HepG2 (cell line): ENCODE results near the gene MTHFSD. TPM values are rescaled to one million over a fixed set of nuclear protein-coding genes. Genes with fewer than 3 reads are reported as not detected.

Experiments used
- DNMT1 ChIP-seq: sonication (generic); formaldehyde crosslinking; IDR thresholded peaks from 2 replicates; pipeline ENCODE4 v1.5.1; 2020; ENCODE audit warnings: mild to moderate bottlenecking, missing genetic modification reagents
- HMGXB3 ChIP-seq: sonication (generic); formaldehyde crosslinking; IDR thresholded peaks from 2 replicates; pipeline ENCODE4 v1.4.0; 2020; ENCODE audit warnings: missing genetic modification reagents, borderline replicate concordance
- HNF4A ChIP-seq: sonication (generic); formaldehyde crosslinking; IDR thresholded peaks from 2 replicates; pipeline ENCODE4 v1.4.0; 2020; ENCODE audit warnings: missing genetic modification reagents
- IRX3 ChIP-seq: sonication (generic); formaldehyde crosslinking; IDR thresholded peaks from 2 replicates; pipeline ENCODE4 v1.8.1; 2023; ENCODE audit warnings: mild to moderate bottlenecking, low read depth, missing genetic modification reagents, borderline replicate concordance
- KDM1A ChIP-seq: IDR thresholded peaks from 2 replicates; pipeline ENCODE4 v1.6.1; 2016; ENCODE audit warnings: missing compliant biosample characterization
- KLF13 ChIP-seq: sonication (generic); formaldehyde crosslinking; IDR thresholded peaks from 2 replicates; pipeline ENCODE4 v1.4.0; 2020; ENCODE audit warnings: mild to moderate bottlenecking, missing genetic modification reagents
- NCOA1 ChIP-seq: sonication (generic); formaldehyde crosslinking; IDR thresholded peaks from 2 replicates; pipeline ENCODE4 v1.9.0; 2021; ENCODE audit warnings: missing genetic modification reagents
- PPARG ChIP-seq: conservative IDR thresholded peaks from 2 replicates; pipeline ENCODE4 v1.6.1; 2016; ENCODE audit warnings: missing biosample characterization, missing genetic modification reagents
- SNAPC2 ChIP-seq: sonication (generic); formaldehyde crosslinking; IDR thresholded peaks from 2 replicates; pipeline ENCODE4 v1.8.1; 2022; ENCODE audit warnings: mild to moderate bottlenecking, missing genetic modification reagents
- TBX3 ChIP-seq: fragments of 450-650 bp; IDR thresholded peaks from 2 replicates; pipeline ENCODE4 v1.6.1; 2017; ENCODE audit warnings: antibody characterized with exemption, mild to moderate bottlenecking, inconsistent platforms, borderline replicate concordance
- ZKSCAN8 ChIP-seq: IDR thresholded peaks from 2 replicates; pipeline ENCODE4 v1.6.1; 2016; ENCODE audit warnings: borderline replicate concordance, missing genetic modification reagents, missing compliant biosample characterization
- ZNF101 ChIP-seq: sonication (generic); formaldehyde crosslinking; IDR thresholded peaks from 2 replicates; pipeline ENCODE4 v1.4.0; 2020; ENCODE audit warnings: mild to moderate bottlenecking, low read depth, missing genetic modification reagents, borderline replicate concordance
- ZNF12 ChIP-seq: sonication (generic); formaldehyde crosslinking; IDR thresholded peaks from 2 replicates; pipeline ENCODE4 v1.5.0; 2020; ENCODE audit warnings: missing genetic modification reagents
- ZNF280D ChIP-seq: sonication (generic); formaldehyde crosslinking; IDR thresholded peaks from 2 replicates; pipeline ENCODE4 v1.5.1; 2020; ENCODE audit warnings: mild to moderate bottlenecking, missing genetic modification reagents
- ZNF30 ChIP-seq: sonication (generic); formaldehyde crosslinking; IDR thresholded peaks from 2 replicates; pipeline ENCODE4 v1.5.0; 2020; ENCODE audit warnings: mild to moderate bottlenecking, missing genetic modification reagents
- ZNF414 ChIP-seq: sonication (generic); formaldehyde crosslinking; IDR thresholded peaks from 2 replicates; pipeline ENCODE4 v1.5.0; 2020; ENCODE audit warnings: missing genetic modification reagents
- ZNF562 ChIP-seq: sonication (generic); formaldehyde crosslinking; IDR thresholded peaks from 2 replicates; pipeline ENCODE4 v1.8.0; 2022; ENCODE audit warnings: missing genetic modification reagents, borderline replicate concordance
- ZNF703 ChIP-seq: sonication (generic); formaldehyde crosslinking; IDR thresholded peaks from 2 replicates; pipeline ENCODE4 v1.5.1; 2020; ENCODE audit warnings: missing genetic modification reagents, mild to moderate bottlenecking, moderate library complexity, borderline replicate concordance
- ZNF747 ChIP-seq: sonication (generic); formaldehyde crosslinking; IDR thresholded peaks from 2 replicates; pipeline ENCODE4 v1.8.1; 2023; ENCODE audit warnings: missing genetic modification reagents, mild to moderate bottlenecking, borderline replicate concordance
- ZSCAN29 ChIP-seq: sonication (generic); formaldehyde crosslinking; conservative IDR thresholded peaks from 2 replicates; pipeline ENCODE4 v1.4.0; 2020; ENCODE audit warnings: mild to moderate bottlenecking, missing genetic modification reagents
- polyA plus RNA-seq, 8 experiments: library from polyadenylated mRNA; depleted of rRNA in 3 of 8; stranded (reverse) in 7 of 8; unstranded in 1 of 8; fragments of >200 nt; fragmentation: Illumina TruSeq in 4 of 8; extraction: Trizol in 4 of 8; gene quantifications; 2 replicates each; pipeline versions ENCODE4 v1.2.1 to v1.2.3, GENCODE V29; 2011 to 2016; ENCODE audit warnings: low read depth in 4 of 8, missing spikeins in 1 of 8, mixed read lengths in 1 of 8; ENCODE audit not compliant: insufficient read depth in 1 of 8
- total RNA-seq, 5 experiments: library from RNA; depleted of rRNA; stranded (reverse); fragments of >200 nt; fragmentation: Illumina TruSeq; extraction: Trizol; gene quantifications; 2 replicates each; pipeline ENCODE4 v1.2.3, GENCODE V29; 2016; ENCODE audit warnings: low read depth in 1 of 5
- TF ChIP-seq, protein P1 (sequence below): IDR thresholded peaks from 2 replicates; pipeline ENCODE4 v1.6.1; 2016; ENCODE audit warnings: mild to moderate bottlenecking, missing biosample characterization, missing genetic modification reagents

The MTHFSD gene
- total and polyA plus RNA-seq, 2 of the 13 experiments (the other 11 are each of a cell fraction or from before 2014, with no cell fraction given): 14.2 to 16.3 TPM

DNA sequence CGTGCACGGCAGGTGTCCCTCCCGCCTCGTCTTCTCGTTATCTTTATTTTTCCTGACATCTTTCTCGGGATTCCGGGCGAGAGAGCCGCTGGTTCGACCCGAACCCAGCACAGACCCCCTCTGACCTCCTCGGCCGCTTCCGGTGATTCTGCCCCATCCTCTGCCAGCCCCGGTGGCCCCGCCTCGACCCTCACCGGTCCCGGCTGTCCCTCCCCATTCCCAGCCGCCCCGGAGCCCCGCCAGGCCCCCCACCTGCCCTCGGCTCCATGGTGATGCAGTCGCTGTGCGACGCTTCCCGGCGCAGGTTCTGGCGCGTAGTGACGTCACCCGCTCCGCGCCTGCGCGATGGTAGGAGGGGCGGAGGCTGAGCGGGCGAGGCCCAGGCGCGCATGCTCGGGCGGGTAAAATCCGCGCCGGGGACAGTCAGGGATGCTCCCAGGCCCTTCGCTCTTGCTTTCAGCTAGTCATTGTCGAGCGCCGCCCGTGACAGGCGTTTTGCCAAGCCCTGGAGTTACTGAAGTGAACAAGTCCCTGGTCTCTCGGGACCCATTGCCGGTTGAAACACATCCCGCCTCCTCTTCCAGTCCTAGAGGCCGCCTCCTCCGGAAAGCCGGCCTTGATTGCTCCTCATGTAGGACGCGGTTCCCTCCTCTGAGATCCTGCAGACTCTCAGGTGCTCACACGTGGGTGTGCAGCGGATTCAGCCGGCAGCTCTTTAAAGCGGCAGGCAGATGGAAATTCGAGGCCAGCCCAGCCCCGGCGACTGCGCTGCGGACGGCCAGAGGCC, at the start of gene MTHFSD (continued):
- TF ChIP-seq TBX3 (no peak; the same call in 1 of the 2 replicates), KLF13 (CRISPR knock-in tag) (no peak; the same call in 1 of the 2 replicates), ZNF280D (no peak), NCOA1 (CRISPR knock-in tag) (peak; percentile 84), ZNF101 (CRISPR knock-in tag) (no peak), DNMT1 (CRISPR knock-in tag) (no peak), ZKSCAN8 (CRISPR knock-in tag) (0 out of 2 replicates have a peak, but pooled peaks have one; percentile 14), IRX3 (CRISPR knock-in tag) (no peak), ZNF414 (CRISPR knock-in tag) (peak; percentile 89; the same call in 1 of the 2 replicates), ZNF747 (CRISPR knock-in tag) (peak; percentile 74; the same call in 1 of the 2 replicates), ZSCAN29 (CRISPR knock-in tag) (0 out of 2 replicates have a peak, but pooled peaks have one; percentile 65), ZNF562 (CRISPR knock-in tag) (no peak), KDM1A (CRISPR knock-in tag) (peak; percentile 45; the same call in 1 of the 2 replicates), HMGXB3 (CRISPR knock-in tag) (no peak), ZNF12 (CRISPR knock-in tag) (peak; percentile 55; the same call in 1 of the 2 replicates), SNAPC2 (CRISPR knock-in tag) (no peak; the same call in 1 of the 2 replicates), HNF4A (CRISPR knock-in tag) (no peak), ZNF703 (CRISPR knock-in tag) (no peak), PPARG (0 out of 2 replicates have a peak, but pooled peaks have one; percentile 26), ZNF30 (CRISPR knock-in tag) (peak; percentile 77)
- TF ChIP-seq, protein P1, sequence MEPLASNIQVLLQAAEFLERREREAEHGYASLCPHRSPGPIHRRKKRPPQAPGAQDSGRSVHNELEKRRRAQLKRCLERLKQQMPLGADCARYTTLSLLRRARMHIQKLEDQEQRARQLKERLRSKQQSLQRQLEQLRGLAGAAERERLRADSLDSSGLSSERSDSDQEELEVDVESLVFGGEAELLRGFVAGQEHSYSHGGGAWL (CRISPR knock-in tag): no peak
